ENCODE data around the gene SNED1.

GRCh38 chr2:240963065-240963867 lies 35.2 kb upstream of the SNED1 start:
- TF ChIP-seq CTCF (conservative IDR thresholded peaks at IDR 0.05; ENCODE audit: low read length) = no peak
- no peak for TF ChIP-seq EZH2phosphoT487 (IDR thresholded peaks at IDR 0.05; ENCODE audit: borderline replicate concordance, low read depth, low read length)

Data from OCI-LY7 (cell line).